OCI-LY1 (cell line): ENCODE results near the gene DENND1A.
"Not testable (repeated sequence)": the region's sequence is repeated elsewhere in the genome, so short reads cannot be mapped to it uniquely, and the experiment has no call there.

Experiments
- H2AFZ ChIP-seq: fragments of 200-600 bp; sonication (generic), shearing (Covaris generic); 2 replicates; pipeline ENCODE4 v1.6.0; 2014; ENCODE audit warnings: antibody characterized with exemption, mild to moderate bottlenecking, low read length
- H3F3A ChIP-seq: fragments of 200-600 bp; sonication (generic), shearing (Covaris generic); 2 replicates; pipeline ENCODE4 v1.6.0; 2014; ENCODE audit warnings: mild to moderate bottlenecking, antibody characterized with exemption, low read length, moderate library complexity; ENCODE audit not compliant: insufficient read depth
- H3K27ac ChIP-seq: fragments of 200-600 bp; sonication (generic); 2 replicates; pipeline ENCODE4 v1.5.1; 2014; ENCODE audit warnings: low read length, mixed run types, mild to moderate bottlenecking, low read depth; ENCODE audit not compliant: poor library complexity, severe bottlenecking
- H3K27me3 ChIP-seq: fragments of 200-600 bp; sonication (generic); 2 replicates; pipeline ENCODE4 v1.6.0; 2014; ENCODE audit warnings: antibody characterized with exemption, mild to moderate bottlenecking, low read length, moderate library complexity; ENCODE audit not compliant: insufficient read depth
- H3K36me3 ChIP-seq: fragments of 200-600 bp; sonication (generic); 2 replicates; pipeline ENCODE4 v1.6.1; 2014; ENCODE audit warnings: mild to moderate bottlenecking, antibody characterized with exemption, low read length, moderate library complexity, mixed read lengths; ENCODE audit not compliant: insufficient read depth
- H3K4me1 ChIP-seq: fragments of 200-600 bp; sonication (generic); 2 replicates; pipeline ENCODE4 v1.5.1; 2014; ENCODE audit warnings: mild to moderate bottlenecking, low read length, moderate library complexity; ENCODE audit not compliant: insufficient read depth, severe bottlenecking
- H3K4me2 ChIP-seq: fragments of 200-600 bp; sonication (generic), shearing (Covaris generic); 2 replicates; pipeline ENCODE4 v1.6.1; 2014; ENCODE audit warnings: low read length
- H3K4me3 ChIP-seq: fragments of 200-600 bp; sonication (generic); 2 replicates; pipeline ENCODE4 v1.5.1; 2014; ENCODE audit warnings: low read length, low read depth, mild to moderate bottlenecking, mixed read lengths; ENCODE audit not compliant: poor library complexity, severe bottlenecking
- H3K79me2 ChIP-seq: fragments of 200-600 bp; shearing (Covaris generic); 2 replicates; pipeline ENCODE4 v1.6.1; 2016; ENCODE audit warnings: mixed run types, low read length, mixed read lengths; ENCODE audit not compliant: insufficient read depth
- H3K9ac ChIP-seq: fragments of 200-600 bp; sonication (generic), shearing (Covaris generic); 2 replicates; pipeline ENCODE4 v1.6.1; 2014; ENCODE audit warnings: mild to moderate bottlenecking, low read length, mixed read lengths
- H3K9me2 ChIP-seq: fragments of 200-600 bp; sonication (generic), shearing (Covaris generic); 2 replicates; pipeline ENCODE4 v1.6.1; 2014; ENCODE audit warnings: low read depth, mild to moderate bottlenecking, low read length, mixed read lengths
- H3K9me3 ChIP-seq: fragments of 200-600 bp; shearing (Covaris generic); 2 replicates; pipeline ENCODE4 v1.6.1; 2014; ENCODE audit warnings: low read length, mixed read lengths
- H4K20me1 ChIP-seq: fragments of 200-600 bp; sonication (generic), shearing (Covaris generic); 2 replicates; pipeline ENCODE4 v1.6.0; 2016; ENCODE audit warnings: mild to moderate bottlenecking, low read length; ENCODE audit not compliant: insufficient read depth
- EZH2 ChIP-seq: fragments of 200-600 bp; sonication (generic), shearing (Covaris generic); IDR thresholded peaks from 2 replicates; pipeline ENCODE4 v1.8.0; 2017; ENCODE audit warnings: borderline replicate concordance, mixed run types, mild to moderate bottlenecking, antibody characterized with exemption, low read length, moderate library complexity, mixed read lengths
- TF ChIP-seq, protein P1 (sequence below): fragments of 200-600 bp; sonication (generic), shearing (Covaris generic); IDR thresholded peaks from 2 replicates; pipeline ENCODE4 v1.5.1; 2017; ENCODE audit warnings: mild to moderate bottlenecking, antibody characterized with exemption, low read length, moderate library complexity, mixed read lengths

DENND1A gene

DNA sequence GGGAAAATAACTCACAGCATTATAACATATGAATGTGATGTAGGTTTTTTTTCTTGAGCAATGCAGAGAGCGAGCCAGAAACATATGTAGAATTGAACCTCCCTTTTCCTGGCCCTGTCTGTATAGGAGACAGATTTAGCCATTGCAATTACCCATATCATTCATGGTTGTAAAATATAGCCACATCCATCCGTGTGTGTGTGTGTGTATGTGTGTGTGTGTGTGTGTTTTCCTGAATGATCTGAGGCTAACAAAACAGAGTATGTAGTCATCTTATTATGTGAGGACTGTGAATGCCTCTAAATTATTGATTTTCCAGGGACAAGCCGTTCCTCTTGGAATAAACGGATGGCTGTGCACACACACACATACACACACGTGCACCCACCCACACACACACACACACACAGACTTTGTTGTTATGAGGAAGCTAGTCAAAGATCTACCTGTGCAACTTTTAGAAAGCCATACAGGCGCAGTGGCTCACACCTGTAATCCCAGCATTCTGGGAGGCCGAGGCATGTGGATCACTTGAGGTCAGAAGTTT lies 11.7 kb upstream of the DENND1A start:
- no peaks in the 10 kb centered on the region for H4K20me1 ChIP-seq

GRCh38 chr9:123940721-123941523 lies 11.0 kb upstream of the DENND1A start:
- no peaks in the 10 kb centered on the region for H4K20me1 ChIP-seq
- H3F3A ChIP-seq, result no peaks in the 10 kb centered on the region
- no peaks in the 10 kb centered on the region for H3K4me1 ChIP-seq
- H3K4me3 ChIP-seq, result no peak overlapping the region
- no peaks in the 10 kb centered on the region for H3K9me2 ChIP-seq
- no peaks in the 10 kb centered on the region for H3K36me3 ChIP-seq
- no peak overlapping the region for H3K4me2 ChIP-seq
- H2AFZ ChIP-seq, result no peak overlapping the region
- H3K27ac ChIP-seq, result no peak overlapping the region
- no peak overlapping the region for H3K9ac ChIP-seq
- H3K9me3 ChIP-seq, result peaks cover 3% of the 10 kb centered on the region
- H3K27me3 ChIP-seq, result no peaks in the 10 kb centered on the region; the same call in 1 of the 2 replicates
- TF ChIP-seq, protein P1, sequence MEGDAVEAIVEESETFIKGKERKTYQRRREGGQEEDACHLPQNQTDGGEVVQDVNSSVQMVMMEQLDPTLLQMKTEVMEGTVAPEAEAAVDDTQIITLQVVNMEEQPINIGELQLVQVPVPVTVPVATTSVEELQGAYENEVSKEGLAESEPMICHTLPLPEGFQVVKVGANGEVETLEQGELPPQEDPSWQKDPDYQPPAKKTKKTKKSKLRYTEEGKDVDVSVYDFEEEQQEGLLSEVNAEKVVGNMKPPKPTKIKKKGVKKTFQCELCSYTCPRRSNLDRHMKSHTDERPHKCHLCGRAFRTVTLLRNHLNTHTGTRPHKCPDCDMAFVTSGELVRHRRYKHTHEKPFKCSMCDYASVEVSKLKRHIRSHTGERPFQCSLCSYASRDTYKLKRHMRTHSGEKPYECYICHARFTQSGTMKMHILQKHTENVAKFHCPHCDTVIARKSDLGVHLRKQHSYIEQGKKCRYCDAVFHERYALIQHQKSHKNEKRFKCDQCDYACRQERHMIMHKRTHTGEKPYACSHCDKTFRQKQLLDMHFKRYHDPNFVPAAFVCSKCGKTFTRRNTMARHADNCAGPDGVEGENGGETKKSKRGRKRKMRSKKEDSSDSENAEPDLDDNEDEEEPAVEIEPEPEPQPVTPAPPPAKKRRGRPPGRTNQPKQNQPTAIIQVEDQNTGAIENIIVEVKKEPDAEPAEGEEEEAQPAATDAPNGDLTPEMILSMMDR, result no peak
- no peak for TF ChIP-seq EZH2
- H3K79me2 ChIP-seq, result no peaks in the 10 kb centered on the region

More for the DNA sequence above, 11.7 kb upstream of the DENND1A start:
- Histone ChIP-seq H3K9ac (no peak overlapping the region), H2AFZ (no peak overlapping the region), H3K27ac (no peak overlapping the region), H3K9me2 (no peaks in the 10 kb centered on the region), H3K9me3 (no peaks in the 10 kb centered on the region), H3K4me2 (no peak overlapping the region), H3K4me3 (no peak overlapping the region), H3K79me2 (no peaks in the 10 kb centered on the region), H3F3A (no peaks in the 10 kb centered on the region), H3K27me3 (no peaks in the 10 kb centered on the region; the same call in 1 of the 2 replicates), H3K36me3 (no peaks in the 10 kb centered on the region), H3K4me1 (no peaks in the 10 kb centered on the region)
- TF ChIP-seq, protein P1, result no peak
- no peak for TF ChIP-seq EZH2

DNA sequence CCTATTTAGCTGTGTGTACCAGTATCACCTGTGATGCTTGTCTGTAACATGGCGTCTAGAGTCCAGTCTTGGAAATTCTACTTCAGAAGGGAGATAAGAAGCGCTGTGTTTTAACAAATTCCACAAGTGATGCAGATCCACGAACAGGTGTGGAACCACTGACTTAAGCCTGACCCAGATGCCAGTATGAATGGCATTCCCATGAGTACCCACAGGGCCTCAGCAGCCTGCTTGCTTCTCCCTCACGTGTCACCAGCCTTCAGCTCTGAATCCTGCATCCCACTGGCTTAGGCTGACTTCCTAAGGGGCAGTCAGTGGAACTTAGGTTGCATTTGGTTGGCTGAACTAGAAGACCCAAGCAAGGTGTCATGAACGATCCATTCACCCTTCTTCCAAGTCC lies 8.5 kb upstream of the DENND1A start:
- Histone ChIP-seq H3K4me1 (no peaks in the 10 kb centered on the region), H3K4me2 (no peak overlapping the region), H3K79me2 (no peaks in the 10 kb centered on the region), H3K27ac (no peak overlapping the region), H3K27me3 (peaks cover under 1% of the 10 kb centered on the region; the same call in 1 of the 2 replicates), H3K36me3 (no peaks in the 10 kb centered on the region), H3K9me2 (no peaks in the 10 kb centered on the region), H3K9me3 (peaks cover 3% of the 10 kb centered on the region), H3F3A (no peaks in the 10 kb centered on the region), H3K9ac (no peak overlapping the region), H3K4me3 (no peak overlapping the region), H4K20me1 (no peaks in the 10 kb centered on the region), H2AFZ (no peak overlapping the region)
- no peak for TF ChIP-seq EZH2
- TF ChIP-seq, protein P1, result no peak

GRCh38 chr9:123936575-123936974 lies 6.6 kb upstream of the DENND1A start:
- H3K9ac ChIP-seq, H3K27ac ChIP-seq, H3K27me3 ChIP-seq, H3K9me2 ChIP-seq, H3K9me3 ChIP-seq, H3K4me2 ChIP-seq, H3K79me2 ChIP-seq, H2AFZ ChIP-seq, H4K20me1 ChIP-seq, H3K4me1 ChIP-seq, H3K36me3 ChIP-seq, H3K4me3 ChIP-seq, H3F3A ChIP-seq: not testable (repeated sequence)
